GM12878 (cell line): ENCODE data around the gene MACROD2. TPM values are rescaled to one million over a fixed set of nuclear protein-coding genes. Genes with fewer than 3 reads are reported as not detected.

Source experiments
- ATAC-seq: fragments of 200-7000 bp; cut with Tn5 transposase; 3 replicates; pipeline ENCODE4 v1.9.1; 2020; ENCODE audit warnings: mild to moderate bottlenecking, moderate library complexity
- BruUV-seq: library from RNA; stranded (reverse); fragments of 400-500 nt; replicated peaks from 2 replicates; lab custom pipeline; 2021; lab: Mats Ljungman, UMichigan
- CTCF ChIA-PET: fragments of 300-600 bp; sonication (Branson Sonifier 250); formaldehyde crosslinking; extraction: SDS; loops from one replicate; lab custom pipeline; 2021; ENCODE audit warnings: inconsistent platforms; lab: Yijun Ruan, JAX
- POLR2A ChIA-PET: fragments of 350-600 bp; formaldehyde crosslinking; extraction: SDS; loops from one replicate; lab custom pipeline; 2021; ENCODE audit warnings: inconsistent platforms; lab: Charles Lee
- RAD21 ChIA-PET: fragments of 300-600 bp; sonication (Branson Sonifier 250); formaldehyde crosslinking; loops from one replicate; lab custom pipeline; 2023; ENCODE audit warnings: antibody characterized with exemption; ENCODE audit not compliant: unreplicated experiment; lab: Charles Lee
- SMC1A ChIA-PET: fragments of 300-600 bp; sonication (Branson Sonifier 250); formaldehyde crosslinking; loops from one replicate; lab custom pipeline; 2023; ENCODE audit not compliant: unreplicated experiment, uncharacterized antibody; lab: Charles Lee
- DNase-seq: peaks from one replicate; pipeline ENCODE4 v3.0.0-alpha.2; 2011; ENCODE audit warnings: low read depth, low spot score
- FAIRE-seq: peaks from 3 replicates; lab custom pipeline; 2011; peaks lifted over from hg19 to GRCh38; lab: Jason Lieb, UNC
- H2AFZ ChIP-seq: 2 replicates; pipeline ENCODE4 v1.6.0; 2011; ENCODE audit warnings: low read depth, low read length, control low read depth; ENCODE audit not compliant: control insufficient read depth
- H3K27ac ChIP-seq: 2 replicates; pipeline ENCODE4 v1.5.1; 2011; ENCODE audit warnings: control low read depth; ENCODE audit not compliant: control insufficient read depth, insufficient read depth
- H3K27me3 ChIP-seq, 2 experiments: replicated peaks in 1 of 2; 2 replicates each; pipeline versions ENCODE4 v1.6.0 to v1.6.1; 2011; ENCODE audit warnings: low read length in 1 of 2; ENCODE audit not compliant: control insufficient read depth in 2 of 2, insufficient read depth in 2 of 2
- H3K36me3 ChIP-seq, 2 experiments: 2 replicates each; pipeline ENCODE4 v1.5.1; 2011; ENCODE audit warnings: low read length in 1 of 2; ENCODE audit not compliant: control insufficient read depth in 2 of 2, insufficient read depth in 2 of 2
- H3K4me1 ChIP-seq: 2 replicates; pipeline ENCODE4 v1.6.1; 2011; ENCODE audit warnings: mild to moderate bottlenecking, low read length, moderate library complexity, mixed read lengths; ENCODE audit not compliant: control insufficient read depth, insufficient read depth
- H3K4me2 ChIP-seq: 2 replicates; pipeline ENCODE4 v1.6.0; 2011; ENCODE audit warnings: control low read depth; ENCODE audit not compliant: control insufficient read depth, insufficient read depth
- H3K4me3 ChIP-seq: fragments of 200-600 bp; sonication (generic); 2 replicates; pipeline ENCODE4 v1.5.1; 2016
- H3K79me2 ChIP-seq: 2 replicates; pipeline ENCODE4 v1.6.0; 2011; ENCODE audit warnings: low read length; ENCODE audit not compliant: control insufficient read depth, insufficient read depth
- H3K9ac ChIP-seq: 2 replicates; pipeline ENCODE4 v1.8.0; 2011; ENCODE audit warnings: low read length, control low read depth, mixed read lengths; ENCODE audit not compliant: control insufficient read depth, insufficient read depth
- H3K9me3 ChIP-seq: replicated peaks from 3 replicates; pipeline ENCODE4 v1.5.1; 2011; ENCODE audit warnings: mild to moderate bottlenecking, low read length; ENCODE audit not compliant: control insufficient read depth, insufficient read depth
- H4K20me1 ChIP-seq: 2 replicates; pipeline ENCODE4 v1.6.0; 2011; ENCODE audit not compliant: control insufficient read depth, insufficient read depth
- CEBPB ChIP-seq, 2 experiments: fragments of 150-350 bp in 1 of 2; IDR thresholded peaks; 2 replicates each; pipeline ENCODE4 v1.6.1; 2012 to 2014; ENCODE audit warnings: low read depth in 2 of 2, low read length in 2 of 2, borderline replicate concordance in 1 of 2, inconsistent platforms in 1 of 2
- MYC ChIP-seq: IDR thresholded peaks from 2 replicates; pipeline ENCODE4 v1.6.1; 2011; ENCODE audit warnings: mild to moderate bottlenecking, low read length, moderate library complexity, inconsistent platforms; ENCODE audit not compliant: insufficient read depth, insufficient replicate concordance, insufficient read length, severe bottlenecking
- NFIC ChIP-seq: IDR thresholded peaks from 2 replicates; pipeline ENCODE4 v1.6.1; 2012; ENCODE audit warnings: low read depth, mild to moderate bottlenecking, inconsistent platforms, low read length, moderate library complexity
- PAX5 ChIP-seq: IDR thresholded peaks from 2 replicates; pipeline ENCODE4 v1.6.1; 2011; ENCODE audit warnings: low read depth, low read length, borderline replicate concordance
- POLR2AphosphoS2 ChIP-seq: IDR thresholded peaks from 2 replicates; pipeline ENCODE4 v1.6.1; 2011; ENCODE audit warnings: low read depth, mild to moderate bottlenecking, low read length, improper control_type of control experiment, moderate library complexity
- SMAD1 ChIP-seq: fragments of 450-650 bp; IDR thresholded peaks from 2 replicates; pipeline ENCODE4 v1.6.1; 2018; ENCODE audit warnings: mild to moderate bottlenecking, low read depth; ENCODE audit not compliant: partially characterized antibody
- SPI1 ChIP-seq: IDR thresholded peaks from 2 replicates; pipeline ENCODE4 v1.6.1; 2011; ENCODE audit warnings: low read depth, mild to moderate bottlenecking, low read length, moderate library complexity, borderline replicate concordance; ENCODE audit not compliant: insufficient read depth
- WGBS: methylation state at CpG from one replicate; pipeline ENCODE4 v1.1.6; 2016; ENCODE audit warnings: low lambda C conversion rate; ENCODE audit not compliant: insufficient replicate concordance, insufficient coverage; ENCODE audit errors: missing lambda C conversion rate; 5-methylcytosine and 5-hydroxymethylcytosine counted together
- in situ Hi-C: fragments of 300-500 bp; cut with MboI; formaldehyde crosslinking; loops from 9 replicates; pipeline ENCODE4 v1.14.3; 2018; ENCODE audit warnings: mixed read lengths
- intact Hi-C: fragments of 100-400 bp; cut with micrococcal nuclease; formaldehyde crosslinking; loops from one replicate; pipeline ENCODE4 v1.14.2; 2022; ENCODE audit not compliant: unreplicated experiment
- polyA plus RNA-seq, 11 experiments: library from polyadenylated mRNA; depleted of rRNA in 4 of 11; unstranded in 6 of 11; stranded (reverse) in 5 of 11; fragments of >200 nt; fragmentation: Nextera tagmentation in 4 of 11; fragmentation: Illumina TruSeq in 1 of 11; extraction: Ambion mirVana in 4 of 11; extraction: Trizol in 1 of 11; gene quantifications; 1 replicate in 1 of 11; 2 replicates in 10 of 11; pipeline versions ENCODE4 v1.2.1 to v1.2.3, GENCODE V29; 2011 to 2016; ENCODE audit warnings: inconsistent platforms in 2 of 11, missing spikeins in 2 of 11, low read depth in 1 of 11
- total RNA-seq, 4 experiments: library from RNA; depleted of rRNA in 3 of 4; stranded (reverse); fragments of >200 nt in 3 of 4; fragmentation: Illumina TruSeq in 1 of 4; extraction: Trizol in 1 of 4; gene quantifications; 2 replicates each; pipeline versions ENCODE4 v1.2.1 to v1.2.3, GENCODE V29; 2013 to 2021

MACROD2 gene
- total and polyA plus RNA-seq, 10 of the 15 experiments (the other 5 are each of a cell fraction or from before 2014, with no cell fraction given): 1.1 to 21.5 (median 2.2) TPM

DNA sequence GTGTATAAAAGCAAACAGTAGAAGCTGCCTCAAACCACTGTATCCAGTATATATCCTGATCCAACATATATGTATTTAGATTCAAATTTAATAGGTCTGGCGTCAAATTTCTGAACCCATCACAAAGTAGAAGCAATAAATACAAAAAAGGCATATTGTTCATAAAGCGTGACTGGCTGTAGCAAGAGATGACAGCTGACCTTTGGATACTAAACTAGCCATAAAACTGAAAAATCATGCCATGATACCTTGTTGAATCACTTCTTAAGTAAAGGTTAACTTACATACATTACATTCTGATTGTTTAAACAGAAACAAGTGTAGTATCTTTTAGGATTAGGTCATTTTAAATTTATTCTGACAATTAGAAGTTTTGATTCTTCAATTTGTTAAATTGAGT is 714.1 kb downstream of the MACROD2 start (continued):
- no peak for TF ChIP-seq SMAD1
- no peak for TF ChIP-seq MYC
- TF ChIP-seq NFIC: no peak
- TF ChIP-seq CEBPB (IDR thresholded peaks at IDR 0.05; ENCODE audit: borderline replicate concordance in 1 of 2, low read depth in 2 of 2, low read length in 2 of 2): no peak
- TF ChIP-seq, all 136 proteins: peak for 0

DNA sequence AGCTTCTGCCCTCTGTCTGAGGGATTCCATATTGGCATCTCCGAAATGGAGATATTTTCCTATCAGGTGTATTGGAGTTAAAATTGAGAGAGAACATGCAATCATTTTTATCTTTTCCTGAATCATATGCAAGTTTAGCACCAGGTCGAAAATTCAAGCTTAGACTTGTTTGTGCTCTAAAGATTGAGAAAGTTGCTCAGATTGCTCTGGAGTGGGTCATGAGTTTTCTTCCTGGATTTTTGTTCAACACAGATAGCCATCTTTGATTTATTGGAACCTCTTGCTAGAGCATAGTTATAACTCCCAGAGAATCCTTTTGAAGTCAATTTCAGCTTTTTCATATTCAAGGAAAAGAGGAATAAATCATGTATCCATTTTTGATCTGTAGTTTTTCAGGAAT is 715.6 kb downstream of the MACROD2 start:
- Histone ChIP-seq H3K4me3 (no peak overlapping the region), H3K9ac (no peak overlapping the region), H3K9me3 (no peaks in the 10 kb centered on the region), H3K79me2 (no peaks in the 10 kb centered on the region), H4K20me1 (no peaks in the 10 kb centered on the region), H3K4me1 (no peaks in the 10 kb centered on the region), H3K27ac (no peak overlapping the region), H3K4me2 (no peak overlapping the region), H3K36me3 (no peaks in the 10 kb centered on the region), H2AFZ (no peak overlapping the region), H3K27me3 (no peaks in the 10 kb centered on the region)
- RAD21 ChIA-PET: no interaction called here
- in situ Hi-C loops: no loop called here
- ATAC-seq (no peak), DNase-seq (no peak), FAIRE-seq (no peak)
- TF ChIP-seq SPI1 (no peak), POLR2AphosphoS2 (no peak), PAX5 (no peak), CEBPB (IDR thresholded peaks at IDR 0.05; ENCODE audit: borderline replicate concordance in 1 of 2, low read depth in 2 of 2, low read length in 2 of 2) (no peak)
- POLR2A ChIA-PET: interaction anchor here (0.7 to 1.3 kb wide), 3 partner anchors 10 to 154 kb away, joined by 3 to 4 read pairs (median 4); no protein-coding TSS in a partner anchor
- 0% methylated on average over 2 of the region's 2 CpGs for WGBS
- intact Hi-C loops: no loop called here
- BruUV-seq: no TSS peak
- SMC1A ChIA-PET: interaction anchor here (0.6 to 2.9 kb wide), 4 partner anchors 9 to 115 kb away, joined by 3 to 8 read pairs (median 4); no protein-coding TSS in a partner anchor
- CTCF ChIA-PET: interaction anchor here (1.0 to 1.8 kb wide), 3 partner anchors 10 to 68 kb away, joined by 3 to 5 read pairs (median 3); no protein-coding TSS in a partner anchor
